Naive B cell (primary cell): ENCODE results near the gene COLGALT1. TPM values are rescaled to one million over a fixed set of nuclear protein-coding genes. Genes with fewer than 3 reads are reported as not detected.
"Not testable (repeated sequence)": the region's sequence is repeated elsewhere in the genome, so short reads cannot be mapped to it uniquely, and the experiment has no call there.

Experiments
- ATAC-seq, 2 donors: fragments of 150-1000 bp; cut with Tn5 transposase; 2 replicates each; pipeline ENCODE4 v1.10.0; 2021; ENCODE audit warnings: low read depth in 2 of 2, mild to moderate bottlenecking in 2 of 2, moderate library complexity in 2 of 2
- DNase-seq: peaks from one replicate; pipeline ENCODE4 v3.0.0; 2022
- H3K27ac Mint-ChIP-seq, 6 donors: one replicate each; pipeline ENCODE4 v1.8.0; 2020 to 2022; ENCODE audit warnings: mild to moderate bottlenecking in 6 of 6, mixed read lengths in 6 of 6, moderate library complexity in 5 of 6, inconsistent platforms in 2 of 6
- H3K27me3 Mint-ChIP-seq, 3 donors: one replicate each; pipeline ENCODE4 v1.8.0; 2021 to 2022; ENCODE audit warnings: mixed read lengths in 3 of 3, mild to moderate bottlenecking in 1 of 3
- H3K36me3 Mint-ChIP-seq, 2 donors: one replicate each; pipeline ENCODE4 v1.8.0; 2020 to 2022; ENCODE audit warnings: mixed read lengths in 2 of 2, inconsistent platforms in 1 of 2, mild to moderate bottlenecking in 1 of 2
- H3K4me1 Mint-ChIP-seq, 3 donors: one replicate each; pipeline ENCODE4 v1.8.0; 2020 to 2022; ENCODE audit warnings: mixed read lengths in 3 of 3, inconsistent platforms in 1 of 3, mild to moderate bottlenecking in 1 of 3, moderate library complexity in 1 of 3
- H3K4me3 Mint-ChIP-seq, 8 donors: one replicate each; pipeline ENCODE4 v1.8.0; 2020 to 2022; ENCODE audit warnings: mild to moderate bottlenecking in 8 of 8, mixed read lengths in 8 of 8, moderate library complexity in 8 of 8, inconsistent platforms in 2 of 8
- H3K9me3 Mint-ChIP-seq, 7 donors: one replicate each; pipeline ENCODE4 v1.8.0; 2020 to 2022; ENCODE audit warnings: mixed read lengths in 7 of 7, mild to moderate bottlenecking in 5 of 7, inconsistent platforms in 2 of 7, moderate library complexity in 1 of 7
- polyA plus RNA-seq, 6 donors: library from polyadenylated mRNA; unstranded; fragments of 300-500 nt; fragmentation: Illumina TruSeq; gene quantifications; one replicate each; pipeline ENCODE4 v1.2.3, GENCODE V29; 2021; ENCODE audit warnings: low read depth in 6 of 6

The COLGALT1 gene
- 10 to 100 TPM in 5 of 6 donors, 1 to 10 TPM in 1; 5.2 to 21.8 (median 15.2) TPM for polyA plus RNA-seq

- Mint-ChIP-seq H3K27me3 (no peaks in the 10 kb centered on the region), H3K9me3 (no peaks in the 10 kb centered on the region), H3K4me1 (peaks cover 14 to 29% (median 15%) of the 10 kb centered on the region in 3 donors), H3K4me3 (peak within 1 kb of the TSS; percentile 84 to 94 (median 89)), H3K27ac (peak within 1 kb of the TSS; percentile 74 to 95 (median 92)), H3K36me3 (peaks cover 6 to 15% of the 10 kb centered on the region in 2 donors)
- peak; percentile 97 for DNase-seq
- peak; percentile 91 to 92 for ATAC-seq
These were observed at the start of gene COLGALT1 for GRCh38 chr19:17555480-17555928. Gene COLGALT1 (plus strand): TSS chr19:17555649. CDS start chr19:17555714, 65 bp downstream.

- Mint-ChIP-seq H3K9me3 (no peaks in the 10 kb centered on the region), H3K36me3 (no peaks in the 10 kb centered on the region), H3K27ac (no peak overlapping the region), H3K4me1 (peaks cover 11 to 29% (median 27%) of the 10 kb centered on the region in 3 donors), H3K27me3 (no peaks in the 10 kb centered on the region), H3K4me3 (peak overlapping the region in 1 of 8 donors; percentile 65)
- ATAC-seq: no peak
- no peak for DNase-seq
These were observed 48.7 kb upstream of the COLGALT1 start for GRCh38 chr19:17506745-17507144.

- not testable (repeated sequence) for DNase-seq, H3K27me3 Mint-ChIP-seq, H3K36me3 Mint-ChIP-seq, ATAC-seq, H3K9me3 Mint-ChIP-seq
- H3K27ac Mint-ChIP-seq: peak overlapping the region in 1 of 6 donors; percentile 38
- peak overlapping the region in 1 of 8 donors; percentile 73 for H3K4me3 Mint-ChIP-seq
- peaks cover 15 to 39% (median 38%) of the 10 kb centered on the region in 3 donors for H3K4me1 Mint-ChIP-seq
These were observed 46.9 kb upstream of the COLGALT1 start for GRCh38 chr19:17508558-17508933.

GRCh38 chr19:17510220-17510993 is 45.0 kb upstream of the COLGALT1 start:
- H3K27me3 Mint-ChIP-seq: no peaks in the 10 kb centered on the region
- no peaks in the 10 kb centered on the region for H3K36me3 Mint-ChIP-seq
- DNase-seq: no peak
- ATAC-seq: no peak
- peaks cover 28 to 50% (median 45%) of the 10 kb centered on the region in 3 donors for H3K4me1 Mint-ChIP-seq
- no peaks in the 10 kb centered on the region for H3K9me3 Mint-ChIP-seq
- H3K27ac Mint-ChIP-seq: peak overlapping the region in 4 of 6 donors; percentile 91 to 99 (median 98)
- peak overlapping the region; percentile 90 to 100 (median 98) for H3K4me3 Mint-ChIP-seq

- Mint-ChIP-seq H3K4me1 (peaks cover 28 to 50% (median 43%) of the 10 kb centered on the region in 3 donors), H3K4me3 (peak overlapping the region; percentile 90 to 99 (median 98)), H3K36me3 (peaks cover 0 to under 1% of the 10 kb centered on the region in 2 donors), H3K27ac (peak overlapping the region in 5 of 6 donors; percentile 91 to 99 (median 96)), H3K27me3 (no peaks in the 10 kb centered on the region), H3K9me3 (no peaks in the 10 kb centered on the region)
- DNase-seq: peak; percentile 93
- ATAC-seq: peak; percentile 75 to 77
These were observed 43.5 kb upstream of the COLGALT1 start for GRCh38 chr19:17511724-17512573.

- ATAC-seq (no peak), DNase-seq (no peak)
- Mint-ChIP-seq H3K9me3 (no peaks in the 10 kb centered on the region), H3K4me3 (peak overlapping the region; percentile 90 to 99 (median 98)), H3K27me3 (no peaks in the 10 kb centered on the region), H3K4me1 (peaks cover 31 to 55% (median 47%) of the 10 kb centered on the region in 3 donors), H3K36me3 (peaks cover 0 to 7% of the 10 kb centered on the region in 2 donors), H3K27ac (peak overlapping the region in 5 of 6 donors; percentile 71 to 97 (median 96))
These were observed 42.9 kb upstream of the COLGALT1 start for GRCh38 chr19:17512574-17512939.

GRCh38 chr19:17515408-17516149 is 39.9 kb upstream of the COLGALT1 start:
- peak overlapping the region in 2 of 8 donors; percentile 61 to 75 for H3K4me3 Mint-ChIP-seq
- peaks cover 0 to 9% of the 10 kb centered on the region in 2 donors for H3K36me3 Mint-ChIP-seq
- H3K27me3 Mint-ChIP-seq: no peaks in the 10 kb centered on the region
- H3K4me1 Mint-ChIP-seq: peaks cover 29 to 46% (median 39%) of the 10 kb centered on the region in 3 donors
- DNase-seq (no peak), ATAC-seq (no peak)
- peaks cover 0 to 3% (median 0%) of the 10 kb centered on the region in 7 donors for H3K9me3 Mint-ChIP-seq
- H3K27ac Mint-ChIP-seq: peak overlapping the region in 3 of 6 donors; percentile 33 to 65 (median 57)

GRCh38 chr19:17517898-17518297 is 37.6 kb upstream of the COLGALT1 start:
- DNase-seq (no peak), ATAC-seq (no peak)
- H3K4me1 Mint-ChIP-seq: peaks cover 24 to 48% (median 33%) of the 10 kb centered on the region in 3 donors
- H3K36me3 Mint-ChIP-seq: peaks cover 0 to 9% of the 10 kb centered on the region in 2 donors
- H3K4me3 Mint-ChIP-seq: no peak overlapping the region
- no peaks in the 10 kb centered on the region for H3K27me3 Mint-ChIP-seq
- H3K9me3 Mint-ChIP-seq: peaks cover 0 to 3% (median 0%) of the 10 kb centered on the region in 7 donors
- H3K27ac Mint-ChIP-seq: peak overlapping the region in 1 of 6 donors; percentile 59

- not testable (repeated sequence) for H3K27me3 Mint-ChIP-seq, H3K36me3 Mint-ChIP-seq, H3K9me3 Mint-ChIP-seq, ATAC-seq, H3K4me3 Mint-ChIP-seq, DNase-seq
- H3K4me1 Mint-ChIP-seq: peaks cover 28 to 48% (median 37%) of the 10 kb centered on the region in 3 donors
- H3K27ac Mint-ChIP-seq: peak overlapping the region in 1 of 6 donors; percentile 54
These were observed 36.8 kb upstream of the COLGALT1 start for GRCh38 chr19:17518654-17519053.

- DNase-seq (no peak), ATAC-seq (no peak)
- Mint-ChIP-seq H3K9me3 (peaks cover 0 to 3% (median 0%) of the 10 kb centered on the region in 7 donors), H3K27ac (peak overlapping the region in 3 of 6 donors; percentile 7 to 70 (median 37)), H3K4me3 (peak overlapping the region in 3 of 8 donors; percentile 19 to 80 (median 31)), H3K4me1 (peaks cover 32 to 53% (median 41%) of the 10 kb centered on the region in 3 donors), H3K36me3 (peaks cover 0 to 9% of the 10 kb centered on the region in 2 donors), H3K27me3 (no peaks in the 10 kb centered on the region)
These were observed 35.5 kb upstream of the COLGALT1 start for GRCh38 chr19:17519967-17520366.

- DNase-seq (no peak), ATAC-seq (no peak)
- Mint-ChIP-seq H3K9me3 (peaks cover 0 to 3% (median 0%) of the 10 kb centered on the region in 7 donors), H3K36me3 (peaks cover 0 to 9% of the 10 kb centered on the region in 2 donors), H3K4me3 (peak overlapping the region in 2 of 8 donors; percentile 15 to 47), H3K4me1 (peaks cover 38 to 60% (median 48%) of the 10 kb centered on the region in 3 donors), H3K27ac (peak overlapping the region in 1 of 6 donors; percentile 54), H3K27me3 (no peaks in the 10 kb centered on the region)
These were observed 34.6 kb upstream of the COLGALT1 start for GRCh38 chr19:17520865-17521264.
